ENCODE measurements around the gene AFF1. TPM values are rescaled to one million over a fixed set of nuclear protein-coding genes. Genes with fewer than 3 reads are reported as not detected.

Gene AFF1
- total RNA-seq, 1 donor from 2014 or later: 99.9 TPM

- intact Hi-C loops (cut with DNase I): no loop called here
- no peak for DNase-seq (ENCODE audit: extremely low spot score in 2 of 2)
- Histone ChIP-seq H3K9me3 (no peaks in the 10 kb centered on the region), H3K4me1 (peaks cover 42% of the 10 kb centered on the region), H3K27me3 (no peaks in the 10 kb centered on the region), H3K36me3 (no peaks in the 10 kb centered on the region), H3K4me3 (no peak overlapping the region), H3K27ac (no peak overlapping the region)
- TF ChIP-seq POLR2AphosphoS5 (IDR thresholded peaks at IDR 0.05; ENCODE audit: insufficient read depth in 1 of 2, low read depth in 1 of 2) (no peak), POLR2A (IDR thresholded peaks at IDR 0.05) (no peak), CTCF (IDR thresholded peaks at IDR 0.05) (no peak)
Observed at GRCh38 chr4:86975927-86976326, 41.1 kb downstream of the AFF1 start.

- no peaks in the 10 kb centered on the region for H3K9me3 ChIP-seq
- H3K27ac ChIP-seq: no peak overlapping the region
- no peaks in the 10 kb centered on the region for H3K27me3 ChIP-seq
- H3K36me3 ChIP-seq: no peaks in the 10 kb centered on the region
- no peak overlapping the region for H3K4me3 ChIP-seq
- H3K4me1 ChIP-seq: peaks cover 33% of the 10 kb centered on the region
- intact Hi-C loops (cut with DNase I): no loop called here
- TF ChIP-seq POLR2A (IDR thresholded peaks at IDR 0.05): no peak
- no peak for TF ChIP-seq CTCF (IDR thresholded peaks at IDR 0.05)
- no peak for TF ChIP-seq POLR2AphosphoS5 (IDR thresholded peaks at IDR 0.05; ENCODE audit: insufficient read depth in 1 of 2, low read depth in 1 of 2)
- DNase-seq (ENCODE audit: extremely low spot score in 2 of 2): no peak
Observed at GRCh38 chr4:86976801-86977485, 42.1 kb downstream of the AFF1 start.

- intact Hi-C loops (cut with DNase I): no loop called here
- no peak overlapping the region for H3K27ac ChIP-seq
Observed at GRCh38 chr4:86977621-86978184, 42.9 kb downstream of the AFF1 start.

GRCh38 chr4:86978709-86979108, 43.9 kb downstream of the AFF1 start:
- Histone ChIP-seq H3K27ac (no peak overlapping the region), H3K4me1 (peaks cover 19% of the 10 kb centered on the region), H3K9me3 (no peaks in the 10 kb centered on the region), H3K36me3 (no peaks in the 10 kb centered on the region), H3K27me3 (no peaks in the 10 kb centered on the region), H3K4me3 (no peak overlapping the region)
- no peak for DNase-seq (ENCODE audit: extremely low spot score in 2 of 2)
- no peak for TF ChIP-seq POLR2AphosphoS5 (IDR thresholded peaks at IDR 0.05; ENCODE audit: insufficient read depth in 1 of 2, low read depth in 1 of 2)
- no peak for TF ChIP-seq CTCF (IDR thresholded peaks at IDR 0.05)
- TF ChIP-seq POLR2A (IDR thresholded peaks at IDR 0.05): no peak
- intact Hi-C loops (cut with DNase I): no loop called here

More at GRCh38 chr4:86977621-86978184, 42.9 kb downstream of the AFF1 start:
- Histone ChIP-seq H3K27me3 (no peaks in the 10 kb centered on the region), H3K9me3 (no peaks in the 10 kb centered on the region), H3K4me1 (peaks cover 29% of the 10 kb centered on the region), H3K4me3 (no peak overlapping the region), H3K36me3 (no peaks in the 10 kb centered on the region)
- DNase-seq (ENCODE audit: extremely low spot score in 2 of 2): no peak
- TF ChIP-seq POLR2AphosphoS5 (IDR thresholded peaks at IDR 0.05; ENCODE audit: insufficient read depth in 1 of 2, low read depth in 1 of 2): peak in 1 of 2 donors; percentile 85
- TF ChIP-seq CTCF (IDR thresholded peaks at IDR 0.05): no peak

- TF ChIP-seq POLR2A (IDR thresholded peaks at IDR 0.05) (no peak), CTCF (IDR thresholded peaks at IDR 0.05) (no peak), POLR2AphosphoS5 (IDR thresholded peaks at IDR 0.05; ENCODE audit: insufficient read depth in 1 of 2, low read depth in 1 of 2) (no peak)
- H3K9me3 ChIP-seq: no peaks in the 10 kb centered on the region
- DNase-seq (ENCODE audit: extremely low spot score in 2 of 2): no peak
- H3K36me3 ChIP-seq: no peaks in the 10 kb centered on the region
- peaks cover 10% of the 10 kb centered on the region for H3K4me1 ChIP-seq
- H3K27ac ChIP-seq: no peak overlapping the region
- no peak overlapping the region for H3K4me3 ChIP-seq
- H3K27me3 ChIP-seq: no peaks in the 10 kb centered on the region
- intact Hi-C loops (cut with DNase I): no loop called here
Observed at GRCh38 chr4:86980230-86980629, 45.4 kb downstream of the AFF1 start.
